ENCODE measurements around the gene MTREX. TPM values are rescaled to one million over a fixed set of nuclear protein-coding genes. Genes with fewer than 3 reads are reported as not detected.

The MTREX gene
- total and polyA plus RNA-seq, 4 donors, result 10.0 to 43.8 (median 23.7) TPM

GRCh38 chr5:55407059-55407684 lies 99.4 kb downstream of the MTREX start:
- Histone ChIP-seq H3K27ac (ENCODE audit: low read depth in 1 of 2, low read length in 2 of 2) (no peak overlapping the region), H3K4me3 (ENCODE audit: low read depth in 1 of 3, low read length in 3 of 3) (no peak overlapping the region), H3K9me3 (ENCODE audit: control insufficient read depth in 4 of 4, low read length in 3 of 4) (no peaks in the 10 kb centered on the region), H3K4me1 (ENCODE audit: control insufficient read depth in 4 of 4, insufficient read depth in 4 of 4, low read length in 3 of 4) (peaks cover 0 to 9% (median 0%) of the 10 kb centered on the region in 4 donors), H3K27me3 (ENCODE audit: control insufficient read depth in 4 of 4, insufficient read depth in 4 of 4, low read length in 3 of 4) (no peaks in the 10 kb centered on the region), H3K36me3 (ENCODE audit: control insufficient read depth in 4 of 4, insufficient read depth in 3 of 4, low read depth in 1 of 4, low read length in 3 of 4) (peaks cover 0 to 20% (median 11%) of the 10 kb centered on the region in 4 donors), H3K9ac (ENCODE audit: low read depth in 1 of 2, low read length in 2 of 2) (no peak overlapping the region)
- no peak for DNase-seq (ENCODE audit: low spot score)
- WGBS, result 29% methylated on average over 1 of the region's 1 CpG
- no peak for TF ChIP-seq YY1 (IDR thresholded peaks at IDR 0.05)
- no peak for TF ChIP-seq RXRA (IDR thresholded peaks at IDR 0.05)
- TF ChIP-seq SP1 (IDR thresholded peaks at IDR 0.05), result no peak
- peak; percentile 94 to 95 for TF ChIP-seq RAD21 (IDR thresholded peaks at IDR 0.05)
- no peak for TF ChIP-seq MAX (IDR thresholded peaks at IDR 0.05)
- peak; percentile 72 for TF ChIP-seq CTCF (IDR thresholded peaks at IDR 0.05; ENCODE audit: low read depth, low read length, missing input control)

GRCh38 chr5:55407984-55408383 lies 100.2 kb downstream of the MTREX start:
- no peak overlapping the region for H3K4me3 ChIP-seq (ENCODE audit: low read depth in 1 of 3, low read length in 3 of 3)
- H3K9me3 ChIP-seq (ENCODE audit: control insufficient read depth in 4 of 4, low read length in 3 of 4), result no peaks in the 10 kb centered on the region
- peaks cover 3 to 18% (median 7%) of the 10 kb centered on the region in 4 donors for H3K36me3 ChIP-seq (ENCODE audit: control insufficient read depth in 4 of 4, insufficient read depth in 3 of 4, low read depth in 1 of 4, low read length in 3 of 4)
- H3K4me1 ChIP-seq (ENCODE audit: control insufficient read depth in 4 of 4, insufficient read depth in 4 of 4, low read length in 3 of 4), result peaks cover 0 to 9% (median 0%) of the 10 kb centered on the region in 4 donors
- no peak overlapping the region for H3K9ac ChIP-seq (ENCODE audit: low read depth in 1 of 2, low read length in 2 of 2)
- no peak overlapping the region for H3K27ac ChIP-seq (ENCODE audit: low read depth in 1 of 2, low read length in 2 of 2)
- DNase-seq (ENCODE audit: low spot score), result no peak
- H3K27me3 ChIP-seq (ENCODE audit: control insufficient read depth in 4 of 4, insufficient read depth in 4 of 4, low read length in 3 of 4), result no peaks in the 10 kb centered on the region
- TF ChIP-seq JUND (IDR thresholded peaks at IDR 0.05), result no peak
- TF ChIP-seq NR2F2 (IDR thresholded peaks at IDR 0.05), result peak; percentile 20
- 71% methylated on average over 3 of the region's 3 CpGs for WGBS

GRCh38 chr5:55409775-55410174 lies 102.0 kb downstream of the MTREX start:
- no peak for DNase-seq (ENCODE audit: low spot score)
- Histone ChIP-seq H3K4me1 (ENCODE audit: control insufficient read depth in 4 of 4, insufficient read depth in 4 of 4, low read length in 3 of 4) (peaks cover 0 to 9% (median 0%) of the 10 kb centered on the region in 4 donors), H3K36me3 (ENCODE audit: control insufficient read depth in 4 of 4, insufficient read depth in 3 of 4, low read depth in 1 of 4, low read length in 3 of 4) (peaks cover 4 to 14% (median 7%) of the 10 kb centered on the region in 4 donors), H3K4me3 (ENCODE audit: low read depth in 1 of 3, low read length in 3 of 3) (no peak overlapping the region), H3K9ac (ENCODE audit: low read depth in 1 of 2, low read length in 2 of 2) (no peak overlapping the region), H3K27ac (ENCODE audit: low read depth in 1 of 2, low read length in 2 of 2) (no peak overlapping the region), H3K27me3 (ENCODE audit: control insufficient read depth in 4 of 4, insufficient read depth in 4 of 4, low read length in 3 of 4) (no peaks in the 10 kb centered on the region), H3K9me3 (ENCODE audit: control insufficient read depth in 4 of 4, low read length in 3 of 4) (no peaks in the 10 kb centered on the region)
- TF ChIP-seq EGR1 (IDR thresholded peaks at IDR 0.05; ENCODE audit: low read depth in 2 of 2) (no peak), NR2F2 (IDR thresholded peaks at IDR 0.05) (no peak)
- 96% methylated on average over 1 of the region's 1 CpG for WGBS

- H3K27me3 ChIP-seq (ENCODE audit: control insufficient read depth in 4 of 4, insufficient read depth in 4 of 4, low read length in 3 of 4), result no peaks in the 10 kb centered on the region
- H3K9me3 ChIP-seq (ENCODE audit: control insufficient read depth in 4 of 4, low read length in 3 of 4), result no peaks in the 10 kb centered on the region
- 82% methylated on average over 3 of the region's 3 CpGs for WGBS
- peaks cover 0 to 9% (median 0%) of the 10 kb centered on the region in 4 donors for H3K4me1 ChIP-seq (ENCODE audit: control insufficient read depth in 4 of 4, insufficient read depth in 4 of 4, low read length in 3 of 4)
- H3K27ac ChIP-seq (ENCODE audit: low read depth in 1 of 2, low read length in 2 of 2), result no peak overlapping the region
- no peak overlapping the region for H3K4me3 ChIP-seq (ENCODE audit: low read depth in 1 of 3, low read length in 3 of 3)
- peaks cover 3 to 12% (median 6%) of the 10 kb centered on the region in 4 donors for H3K36me3 ChIP-seq (ENCODE audit: control insufficient read depth in 4 of 4, insufficient read depth in 3 of 4, low read depth in 1 of 4, low read length in 3 of 4)
- no peak for DNase-seq (ENCODE audit: low spot score)
- H3K9ac ChIP-seq (ENCODE audit: low read depth in 1 of 2, low read length in 2 of 2), result no peak overlapping the region
- TF ChIP-seq REST (IDR thresholded peaks at IDR 0.05), result no peak
- TF ChIP-seq MAX (IDR thresholded peaks at IDR 0.05), result no peak
- TF ChIP-seq EGR1 (IDR thresholded peaks at IDR 0.05; ENCODE audit: low read depth in 2 of 2), result no peak
- no peak for TF ChIP-seq RAD21 (IDR thresholded peaks at IDR 0.05)
- TF ChIP-seq RXRA (IDR thresholded peaks at IDR 0.05), result no peak
- TF ChIP-seq YY1 (IDR thresholded peaks at IDR 0.05), result no peak
- TF ChIP-seq TAF1 (conservative IDR thresholded peaks at IDR 0.05), result no peak
- no peak for TF ChIP-seq ATF3 (IDR thresholded peaks at IDR 0.05)
- TF ChIP-seq HNF4G (IDR thresholded peaks at IDR 0.05), result no peak
- no peak for TF ChIP-seq GABPA (IDR thresholded peaks at IDR 0.05 in 1 of 2, conservative IDR thresholded peaks at IDR 0.05 in 1 of 2)
- no peak for TF ChIP-seq FOXA1 (IDR thresholded peaks at IDR 0.05)
- TF ChIP-seq SP1 (IDR thresholded peaks at IDR 0.05), result no peak
- TF ChIP-seq JUND (IDR thresholded peaks at IDR 0.05), result no peak
- no peak for TF ChIP-seq HNF4A (conservative IDR thresholded peaks at IDR 0.05)
- TF ChIP-seq FOXA2 (IDR thresholded peaks at IDR 0.05), result no peak
- no peak for TF ChIP-seq NR2F2 (IDR thresholded peaks at IDR 0.05)
These were observed 103.1 kb downstream of the MTREX start for GRCh38 chr5:55410845-55411244.

All from liver (tissue), 9 donors.